Loucy (cell line): Measurements from ENCODE around the gene FCN3.

Experiments
- H2AFZ ChIP-seq: fragments of 200-600 bp; sonication (generic); 2 replicates; pipeline ENCODE4 v1.6.0; 2016; ENCODE audit warnings: antibody characterized with exemption, mild to moderate bottlenecking, low read length, moderate library complexity
- H3F3A ChIP-seq: fragments of 200-600 bp; 2 replicates; pipeline ENCODE4 v1.6.0; 2016; ENCODE audit warnings: antibody characterized with exemption, low read depth, mild to moderate bottlenecking
- H3K27me3 ChIP-seq: fragments of 200-600 bp; sonication (generic); 2 replicates; pipeline ENCODE4 v1.6.1; 2014; ENCODE audit warnings: low read length, mild to moderate bottlenecking; ENCODE audit not compliant: insufficient read depth, poor library complexity, severe bottlenecking
- H3K36me3 ChIP-seq: fragments of 200-600 bp; sonication (generic); 2 replicates; pipeline ENCODE4 v1.6.1; 2016; ENCODE audit warnings: low read length; ENCODE audit not compliant: insufficient read depth
- H3K4me1 ChIP-seq: fragments of 200-600 bp; sonication (generic); 2 replicates; pipeline ENCODE4 v1.5.1; 2014; ENCODE audit warnings: low read length, mild to moderate bottlenecking; ENCODE audit not compliant: insufficient read depth, poor library complexity, severe bottlenecking
- H3K4me2 ChIP-seq: fragments of 200-600 bp; sonication (generic); 2 replicates; pipeline ENCODE4 v1.6.0; 2014; ENCODE audit warnings: antibody characterized with exemption, low read length, low read depth, mild to moderate bottlenecking; ENCODE audit not compliant: poor library complexity, severe bottlenecking
- H3K4me3 ChIP-seq: fragments of 200-600 bp; sonication (generic); 2 replicates; pipeline ENCODE4 v1.5.1; 2014; ENCODE audit warnings: low read length, mild to moderate bottlenecking, mixed read lengths; ENCODE audit not compliant: poor library complexity, severe bottlenecking
- H3K79me2 ChIP-seq: fragments of 200-600 bp; sonication (generic); 2 replicates; pipeline ENCODE4 v1.6.1; 2014; ENCODE audit warnings: low read length; ENCODE audit not compliant: insufficient read depth
- H3K9ac ChIP-seq: fragments of 200-600 bp; sonication (generic); 2 replicates; pipeline ENCODE4 v1.6.0; 2014; ENCODE audit warnings: mild to moderate bottlenecking, low read depth, low read length, moderate library complexity; ENCODE audit not compliant: poor library complexity, severe bottlenecking
- H3K9me2 ChIP-seq: fragments of 200-600 bp; sonication (generic); replicated peaks from 2 replicates; pipeline ENCODE4 v1.6.1; 2016; ENCODE audit warnings: low read depth, low read length, mixed read lengths
- H3K9me3 ChIP-seq: fragments of 200-600 bp; sonication (generic); 2 replicates; pipeline ENCODE4 v1.6.1; 2014; ENCODE audit warnings: mild to moderate bottlenecking, antibody characterized with exemption, low read length, low read depth; ENCODE audit not compliant: insufficient read depth
- H4K20me1 ChIP-seq: fragments of 200-600 bp; sonication (generic); 2 replicates; pipeline ENCODE4 v1.6.0; 2014; ENCODE audit warnings: antibody characterized with exemption, low read length, mild to moderate bottlenecking; ENCODE audit not compliant: insufficient read depth, poor library complexity, severe bottlenecking
- CTCF ChIP-seq: fragments of 200-600 bp; sonication (generic); conservative IDR thresholded peaks from 2 replicates; pipeline ENCODE4 v1.5.1; 2014; ENCODE audit warnings: mild to moderate bottlenecking, antibody characterized with exemption, low read length
- EZH2phosphoT487 ChIP-seq: fragments of 200-600 bp; IDR thresholded peaks from 2 replicates; pipeline ENCODE4 v1.6.1; 2018; ENCODE audit warnings: antibody characterized with exemption, mild to moderate bottlenecking, moderate library complexity, borderline replicate concordance

FCN3 gene

GRCh38 chr1:27394925-27395324 lies 20.3 kb upstream of the FCN3 start:
- H2AFZ ChIP-seq: no peak overlapping the region
- no peak overlapping the region for H3K9ac ChIP-seq
- no peaks in the 10 kb centered on the region for H3K27me3 ChIP-seq
- H3K4me2 ChIP-seq: no peak overlapping the region
- H3K4me3 ChIP-seq: no peak overlapping the region
- no peaks in the 10 kb centered on the region for H3K9me3 ChIP-seq
- H3K9me2 ChIP-seq: no peaks in the 10 kb centered on the region
- no peaks in the 10 kb centered on the region for H4K20me1 ChIP-seq
- H3K36me3 ChIP-seq: no peaks in the 10 kb centered on the region
- H3K4me1 ChIP-seq: peaks cover 11% of the 10 kb centered on the region
- H3F3A ChIP-seq: no peaks in the 10 kb centered on the region
- TF ChIP-seq CTCF: no peak
- no peak for TF ChIP-seq EZH2phosphoT487
- H3K79me2 ChIP-seq: no peaks in the 10 kb centered on the region

GRCh38 chr1:27394282-27394658 lies 19.6 kb upstream of the FCN3 start:
- no peaks in the 10 kb centered on the region for H3K9me2 ChIP-seq
- no peak overlapping the region for H3K9ac ChIP-seq
- no peak overlapping the region for H3K4me2 ChIP-seq
- no peak overlapping the region for H3K4me3 ChIP-seq
- no peaks in the 10 kb centered on the region for H3K27me3 ChIP-seq
- TF ChIP-seq CTCF (no peak), EZH2phosphoT487 (no peak)
- peaks cover 11% of the 10 kb centered on the region for H3K4me1 ChIP-seq
- no peaks in the 10 kb centered on the region for H3K79me2 ChIP-seq
- H4K20me1 ChIP-seq: no peaks in the 10 kb centered on the region
- no peaks in the 10 kb centered on the region for H3K9me3 ChIP-seq
- no peaks in the 10 kb centered on the region for H3F3A ChIP-seq
- no peaks in the 10 kb centered on the region for H3K36me3 ChIP-seq
- H2AFZ ChIP-seq: no peak overlapping the region

- Histone ChIP-seq H3K4me3 (no peak overlapping the region), H3K9me2 (no peaks in the 10 kb centered on the region), H3K9me3 (no peaks in the 10 kb centered on the region), H3F3A (no peaks in the 10 kb centered on the region), H3K4me1 (peaks cover 11% of the 10 kb centered on the region), H3K27me3 (no peaks in the 10 kb centered on the region), H3K36me3 (no peaks in the 10 kb centered on the region), H2AFZ (no peak overlapping the region), H4K20me1 (no peaks in the 10 kb centered on the region), H3K9ac (no peak overlapping the region), H3K79me2 (no peaks in the 10 kb centered on the region), H3K4me2 (no peak overlapping the region)
- TF ChIP-seq CTCF: no peak
- TF ChIP-seq EZH2phosphoT487: no peak
Measured at GRCh38 chr1:27393641-27394281, 19.1 kb upstream of the FCN3 start.
